Esophagus muscularis mucosa (tissue), 4 donors: ENCODE results near the gene TMPRSS9. TPM values are rescaled to one million over a fixed set of nuclear protein-coding genes. Genes with fewer than 3 reads are reported as not detected.
"Not testable (repeated sequence)": the region's sequence is repeated elsewhere in the genome, so short reads cannot be mapped to it uniquely, and the experiment has no call there.

Source experiments
- DNase-seq: peaks from one replicate; pipeline ENCODE4 v3.0.0-alpha.2; 2017; ENCODE audit errors: extremely low spot score
- H3K27ac ChIP-seq, 4 donors: fragments of 200-600 bp; sonication (generic); replicated peaks in 1 of 4; 1 replicate in 3 of 4; 2 replicates in 1 of 4; pipeline ENCODE4 v1.5.1; 2016 to 2019; ENCODE audit warnings: mild to moderate bottlenecking in 1 of 4
- H3K27me3 ChIP-seq, 4 donors: fragments of 200-600 bp; sonication (generic); one replicate each; pipeline versions ENCODE4 v1.5.1 to v1.6.0; 2016 to 2019
- H3K36me3 ChIP-seq, 4 donors: fragments of 200-600 bp; sonication (generic); one replicate each; pipeline ENCODE4 v1.5.1; 2016 to 2019
- H3K4me1 ChIP-seq, 4 donors: fragments of 200-600 bp; sonication (generic); one replicate each; pipeline ENCODE4 v1.5.1; 2016 to 2019
- H3K4me3 ChIP-seq, 4 donors: fragments of 200-600 bp; sonication (generic); 1 replicate in 2 of 4; 2 replicates in 2 of 4; pipeline ENCODE4 v1.5.1; 2016 to 2019; ENCODE audit warnings: mild to moderate bottlenecking in 4 of 4, moderate library complexity in 1 of 4
- H3K9me3 ChIP-seq, 4 donors: fragments of 200-600 bp; sonication (generic); 1 replicate in 3 of 4; 2 replicates in 1 of 4; pipeline ENCODE4 v1.5.1; 2016 to 2019
- CTCF ChIP-seq, 3 experiments: fragments of 200-600 bp in 2 of 3; fragments of 450-650 bp in 1 of 3; sonication (generic) in 2 of 3; IDR thresholded peaks; one replicate each; pipeline ENCODE4 v1.5.1; 2017 to 2019; ENCODE audit warnings: antibody characterized with exemption in 3 of 3, mild to moderate bottlenecking in 2 of 3, moderate library complexity in 1 of 3
- EP300 ChIP-seq: sonication (generic); formaldehyde crosslinking; IDR thresholded peaks from one replicate; pipeline ENCODE4 v1.6.1; 2017; ENCODE audit warnings: antibody characterized with exemption
- POLR2A ChIP-seq: fragments of 450-650 bp; IDR thresholded peaks from one replicate; pipeline ENCODE4 v1.6.1; 2017; ENCODE audit warnings: antibody characterized with exemption, moderate library complexity, mild to moderate bottlenecking, low read depth
- POLR2AphosphoS5 ChIP-seq, 2 donors: sonication (generic); formaldehyde crosslinking; IDR thresholded peaks; one replicate each; pipeline ENCODE4 v1.6.1; 2017; ENCODE audit warnings: antibody characterized with exemption in 2 of 2
- WGBS: methylation state at CpG from one replicate; pipeline ENCODE4 v1.1.5; 2018; 5-methylcytosine and 5-hydroxymethylcytosine counted together
- intact Hi-C: fragments of 100-400 bp; cut with DNase I; formaldehyde crosslinking; loops from one replicate; pipeline ENCODE4 v1.15.1; 2023
- total RNA-seq, 4 donors: library from RNA; depleted of rRNA; stranded (reverse); fragments of >200 nt; gene quantifications; one replicate each; pipeline versions ENCODE4 v1.1.0 to v1.2.1, GENCODE V29; 2016

TMPRSS9 gene
- total RNA-seq, 4 donors from 2014 or later: 0.17 TPM; not detected in 3

DNA sequence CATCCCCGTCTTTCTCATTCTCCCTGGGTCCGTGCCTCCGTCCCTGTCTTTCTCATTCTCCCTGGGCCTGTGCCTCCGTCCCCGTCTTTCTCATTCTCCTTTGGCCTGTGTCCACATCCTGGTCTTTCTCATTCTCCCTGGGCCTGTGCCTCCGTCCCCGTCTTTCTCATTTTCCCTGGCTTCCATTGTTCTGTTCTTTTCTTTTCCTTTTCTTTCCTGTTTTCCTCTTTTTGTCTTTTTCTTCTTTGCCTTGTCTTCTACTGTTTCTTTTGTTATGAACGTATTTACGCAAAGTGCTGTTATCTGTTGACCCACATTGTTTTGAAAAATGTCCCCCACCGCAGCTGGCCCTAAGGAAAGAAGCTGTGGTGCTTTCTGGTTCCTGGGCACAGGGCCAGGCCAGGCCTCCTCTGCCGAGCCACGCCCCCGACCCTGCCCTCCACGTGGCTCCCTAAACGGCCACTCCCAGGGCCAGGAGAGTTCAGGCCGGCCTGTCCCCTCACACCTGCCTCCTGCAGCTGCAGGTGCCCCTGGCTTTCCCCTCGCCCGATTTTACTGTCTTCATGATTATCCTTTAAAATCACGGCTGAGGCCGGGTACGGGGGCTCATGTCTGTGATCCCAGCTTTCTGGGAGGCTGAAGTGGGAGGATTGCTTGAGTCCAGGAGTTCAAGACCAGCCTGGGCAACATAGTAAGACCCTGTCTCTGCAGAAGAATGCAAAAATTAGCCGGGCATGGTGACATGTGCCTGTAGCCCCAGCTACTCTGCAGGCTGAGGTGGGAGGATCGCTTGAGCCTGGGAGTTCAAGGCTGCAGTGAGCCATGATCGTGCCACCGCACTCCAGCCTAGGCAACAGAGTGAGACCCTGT, 14.0 kb upstream of the TMPRSS9 start:
- intact Hi-C loops: no loop called here
- H3K27me3 ChIP-seq: no peaks in the 10 kb centered on the region
- H3K4me3 ChIP-seq: no peak overlapping the region
- peak overlapping the region in 1 of 4 donors; percentile 10 for H3K27ac ChIP-seq
- no peaks in the 10 kb centered on the region for H3K9me3 ChIP-seq
- H3K4me1 ChIP-seq: peaks cover 0 to 4% (median 1%) of the 10 kb centered on the region in 4 donors
- WGBS: 77% methylated on average over 24 of the region's 25 CpGs
- DNase-seq: no peak
- H3K36me3 ChIP-seq: peaks cover 6 to 68% (median 53%) of the 10 kb centered on the region in 4 donors
- no peak for TF ChIP-seq EP300
- TF ChIP-seq POLR2AphosphoS5 (IDR thresholded peaks at IDR 0.05): no peak
- TF ChIP-seq CTCF (IDR thresholded peaks at IDR 0.05): no peak
- no peak for TF ChIP-seq POLR2A

DNA sequence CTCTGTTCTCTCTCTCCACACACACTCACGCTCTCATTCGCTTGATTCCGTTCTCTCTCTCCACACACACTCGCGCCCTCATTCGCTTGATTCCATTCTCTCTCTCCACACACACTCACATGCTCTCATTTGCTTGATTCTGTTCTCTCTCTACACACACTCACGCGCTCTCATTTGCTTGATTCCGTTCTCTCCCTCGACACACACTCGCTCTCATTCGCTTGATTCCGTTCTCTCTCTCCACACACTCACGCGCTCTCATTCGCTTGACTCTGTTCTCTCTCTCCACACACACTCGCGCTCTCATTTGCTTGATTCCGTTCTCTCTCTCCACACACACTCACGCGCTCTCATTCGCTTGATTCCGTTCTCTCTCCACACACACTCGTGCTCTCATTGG, 10.2 kb upstream of the TMPRSS9 start:
- H3K9me3 ChIP-seq, H3K4me3 ChIP-seq, H3K4me1 ChIP-seq, H3K27me3 ChIP-seq, H3K27ac ChIP-seq, intact Hi-C loops, DNase-seq: not testable (repeated sequence)
- H3K36me3 ChIP-seq: peaks cover 13 to 70% (median 61%) of the 10 kb centered on the region in 4 donors
- 93% methylated on average over 24 of the region's 24 CpGs for WGBS

DNA sequence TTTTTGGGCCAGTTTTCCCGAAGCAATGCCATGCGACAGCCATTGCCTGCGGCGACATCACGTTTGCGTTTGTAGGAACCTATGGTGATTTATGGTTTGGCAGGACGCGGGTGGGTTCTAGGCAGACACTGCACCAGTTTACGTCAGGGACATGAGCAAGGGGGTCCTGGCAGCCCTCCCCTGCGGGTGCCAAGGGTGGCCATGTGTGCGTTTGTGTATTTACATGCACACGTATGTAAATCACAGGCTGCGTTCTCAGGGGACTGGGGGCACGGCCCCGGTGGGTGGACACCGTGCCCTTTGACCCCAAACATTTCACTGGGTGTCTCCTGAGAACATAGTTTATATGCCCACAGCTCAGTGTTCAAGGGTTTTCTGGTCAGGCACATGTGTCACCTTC, 9.4 kb upstream of the TMPRSS9 start:
- Histone ChIP-seq H3K27me3 (no peaks in the 10 kb centered on the region), H3K4me1 (peaks cover 0 to 4% (median under 1%) of the 10 kb centered on the region in 4 donors), H3K9me3 (no peaks in the 10 kb centered on the region), H3K36me3 (peaks cover 13 to 66% (median 60%) of the 10 kb centered on the region in 4 donors), H3K27ac (no peak overlapping the region), H3K4me3 (no peak overlapping the region)
- intact Hi-C loops: no loop called here
- 89% methylated on average over 16 of the region's 16 CpGs for WGBS
- no peak for DNase-seq
- TF ChIP-seq POLR2AphosphoS5 (IDR thresholded peaks at IDR 0.05): no peak
- TF ChIP-seq EP300: no peak
- TF ChIP-seq CTCF (IDR thresholded peaks at IDR 0.05): no peak
- TF ChIP-seq POLR2A: no peak

DNA sequence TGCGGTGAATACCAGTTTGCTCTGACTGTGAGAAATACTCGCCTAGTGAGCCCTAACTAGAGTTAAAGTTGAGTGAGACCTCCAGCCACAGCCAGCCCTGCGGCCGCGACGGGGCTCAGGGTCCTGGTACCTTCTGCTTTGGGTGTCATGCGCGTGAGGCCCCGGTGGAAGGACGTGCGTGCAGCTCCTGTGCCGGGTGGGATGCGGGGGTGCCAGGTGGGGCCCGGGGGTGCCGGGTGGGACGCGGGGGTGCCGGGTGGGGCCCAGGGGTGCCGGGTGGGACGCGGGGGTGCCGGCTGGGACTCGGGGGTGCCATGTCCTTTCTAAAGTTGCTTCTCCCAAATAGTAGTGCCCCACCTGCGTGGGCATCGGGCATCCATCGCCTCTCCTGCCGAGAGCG, 8.5 kb upstream of the TMPRSS9 start:
- H3K36me3 ChIP-seq: peaks cover 13 to 59% (median 57%) of the 10 kb centered on the region in 4 donors
- H3K4me3 ChIP-seq: no peak overlapping the region
- intact Hi-C loops: no loop called here
- no peaks in the 10 kb centered on the region for H3K9me3 ChIP-seq
- 98% methylated on average over 15 of the region's 28 CpGs for WGBS
- H3K27ac ChIP-seq: no peak overlapping the region
- H3K27me3 ChIP-seq: no peaks in the 10 kb centered on the region
- DNase-seq: no peak
- TF ChIP-seq POLR2AphosphoS5 (IDR thresholded peaks at IDR 0.05) (no peak), CTCF (IDR thresholded peaks at IDR 0.05) (no peak), EP300 (no peak), POLR2A (no peak)
- no peaks in the 10 kb centered on the region for H3K4me1 ChIP-seq

DNA sequence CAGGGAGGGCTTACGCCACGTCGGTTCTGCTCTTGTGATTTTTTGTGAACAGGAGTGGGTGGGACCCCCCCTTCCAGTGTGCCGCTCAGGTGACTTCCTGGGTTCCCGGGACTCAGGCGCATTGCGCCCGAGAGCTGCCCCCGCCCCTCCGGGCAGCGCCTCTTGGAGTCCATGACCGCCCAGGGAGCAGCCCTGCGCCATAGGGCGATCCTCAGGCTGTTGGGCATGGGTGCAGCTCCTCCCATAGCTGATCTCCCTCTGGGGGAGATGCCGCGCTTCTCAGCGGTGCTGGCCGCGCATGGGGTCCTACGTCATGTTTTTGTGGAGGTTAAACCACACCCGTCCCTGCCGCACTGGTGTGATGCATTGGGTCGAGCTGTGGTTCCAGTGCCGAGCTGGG, 7.9 kb upstream of the TMPRSS9 start:
- H3K4me3 ChIP-seq: no peak overlapping the region
- no peaks in the 10 kb centered on the region for H3K4me1 ChIP-seq
- TF ChIP-seq POLR2AphosphoS5 (IDR thresholded peaks at IDR 0.05) (no peak), POLR2A (no peak), CTCF (IDR thresholded peaks at IDR 0.05) (no peak), EP300 (no peak)
- no peaks in the 10 kb centered on the region for H3K27me3 ChIP-seq
- intact Hi-C loops: no loop called here
- no peaks in the 10 kb centered on the region for H3K9me3 ChIP-seq
- H3K27ac ChIP-seq: no peak overlapping the region
- H3K36me3 ChIP-seq: peaks cover 13 to 56% (median 55%) of the 10 kb centered on the region in 4 donors
- DNase-seq: no peak
- WGBS: 98% methylated on average over 13 of the region's 24 CpGs
